HepG2 (cell line): ENCODE data around the gene TP73. TPM values are rescaled to one million over a fixed set of nuclear protein-coding genes. Genes with fewer than 3 reads are reported as not detected.
A peak's percentile ranks its signal among the peaks of the same experiment; 100 is the strongest.

Experiments
- ETV5 ChIP-seq: IDR thresholded peaks from 2 replicates; pipeline ENCODE4 v1.6.1; 2018; ENCODE audit warnings: missing biosample characterization, missing genetic modification reagents, inconsistent platforms, borderline replicate concordance
- KDM5B ChIP-seq: sonication (generic); formaldehyde crosslinking; IDR thresholded peaks from 2 replicates; pipeline ENCODE4 v1.4.0; 2020; ENCODE audit warnings: missing genetic modification reagents, mild to moderate bottlenecking, borderline replicate concordance
- KDM6A ChIP-seq: IDR thresholded peaks from 2 replicates; pipeline ENCODE4 v1.6.1; 2016; ENCODE audit warnings: low read depth
- PCBP2 ChIP-seq: fragments of 200-400 bp; formaldehyde crosslinking; optimal IDR thresholded peaks from 2 replicates; pipeline ENCODE3; 2018; ENCODE audit warnings: low read length, low read depth; ENCODE audit not compliant: poor library complexity, severe bottlenecking
- SALL1 ChIP-seq: sonication (generic); formaldehyde crosslinking; IDR thresholded peaks from 2 replicates; pipeline ENCODE4 v1.8.0; 2022; ENCODE audit warnings: mild to moderate bottlenecking, missing genetic modification reagents
- STAT5B ChIP-seq: sonication (generic); formaldehyde crosslinking; IDR thresholded peaks from 2 replicates; pipeline ENCODE4 v1.4.0; 2020; ENCODE audit warnings: missing genetic modification reagents
- ZKSCAN8 ChIP-seq: IDR thresholded peaks from 2 replicates; pipeline ENCODE4 v1.6.1; 2016; ENCODE audit warnings: borderline replicate concordance, missing genetic modification reagents, missing compliant biosample characterization
- polyA plus RNA-seq, 8 experiments: library from polyadenylated mRNA; depleted of rRNA in 3 of 8; stranded (reverse) in 7 of 8; unstranded in 1 of 8; fragments of >200 nt; fragmentation: Illumina TruSeq in 4 of 8; extraction: Trizol in 4 of 8; gene quantifications; 2 replicates each; pipeline versions ENCODE4 v1.2.1 to v1.2.3, GENCODE V29; 2011 to 2016; ENCODE audit warnings: low read depth in 4 of 8, missing spikeins in 1 of 8, mixed read lengths in 1 of 8; ENCODE audit not compliant: insufficient read depth in 1 of 8
- total RNA-seq, 5 experiments: library from RNA; depleted of rRNA; stranded (reverse); fragments of >200 nt; fragmentation: Illumina TruSeq; extraction: Trizol; gene quantifications; 2 replicates each; pipeline ENCODE4 v1.2.3, GENCODE V29; 2016; ENCODE audit warnings: low read depth in 1 of 5
- TF ChIP-seq, protein P1 (sequence below): sonication (generic); formaldehyde crosslinking; IDR thresholded peaks from 2 replicates; pipeline ENCODE4 v1.4.0; 2020; ENCODE audit warnings: missing genetic modification reagents
- TF ChIP-seq, protein P2 (sequence below): sonication (generic); formaldehyde crosslinking; IDR thresholded peaks from 2 replicates; pipeline ENCODE4 v1.8.0; 2022; ENCODE audit warnings: low read depth, missing genetic modification reagents
- TF ChIP-seq, protein P3 (sequence below): sonication (generic); formaldehyde crosslinking; IDR thresholded peaks from 2 replicates; pipeline ENCODE4 v1.4.0; 2020; ENCODE audit warnings: low read depth, mild to moderate bottlenecking, missing genetic modification reagents
- TF ChIP-seq, protein P4 (sequence below): IDR thresholded peaks from 2 replicates; pipeline ENCODE4 v1.6.1; 2016; ENCODE audit warnings: low read depth, missing genetic modification reagents, missing compliant biosample characterization
- TF ChIP-seq, protein P5 (sequence below): IDR thresholded peaks from 2 replicates; pipeline ENCODE4 v1.6.1; 2018; ENCODE audit warnings: missing genetic modification reagents

TP73 gene
- total and polyA plus RNA-seq, 2 of the 13 experiments (the other 11 are each of a cell fraction or from before 2014, with no cell fraction given) = 0.49 to 1.1 TPM

DNA sequence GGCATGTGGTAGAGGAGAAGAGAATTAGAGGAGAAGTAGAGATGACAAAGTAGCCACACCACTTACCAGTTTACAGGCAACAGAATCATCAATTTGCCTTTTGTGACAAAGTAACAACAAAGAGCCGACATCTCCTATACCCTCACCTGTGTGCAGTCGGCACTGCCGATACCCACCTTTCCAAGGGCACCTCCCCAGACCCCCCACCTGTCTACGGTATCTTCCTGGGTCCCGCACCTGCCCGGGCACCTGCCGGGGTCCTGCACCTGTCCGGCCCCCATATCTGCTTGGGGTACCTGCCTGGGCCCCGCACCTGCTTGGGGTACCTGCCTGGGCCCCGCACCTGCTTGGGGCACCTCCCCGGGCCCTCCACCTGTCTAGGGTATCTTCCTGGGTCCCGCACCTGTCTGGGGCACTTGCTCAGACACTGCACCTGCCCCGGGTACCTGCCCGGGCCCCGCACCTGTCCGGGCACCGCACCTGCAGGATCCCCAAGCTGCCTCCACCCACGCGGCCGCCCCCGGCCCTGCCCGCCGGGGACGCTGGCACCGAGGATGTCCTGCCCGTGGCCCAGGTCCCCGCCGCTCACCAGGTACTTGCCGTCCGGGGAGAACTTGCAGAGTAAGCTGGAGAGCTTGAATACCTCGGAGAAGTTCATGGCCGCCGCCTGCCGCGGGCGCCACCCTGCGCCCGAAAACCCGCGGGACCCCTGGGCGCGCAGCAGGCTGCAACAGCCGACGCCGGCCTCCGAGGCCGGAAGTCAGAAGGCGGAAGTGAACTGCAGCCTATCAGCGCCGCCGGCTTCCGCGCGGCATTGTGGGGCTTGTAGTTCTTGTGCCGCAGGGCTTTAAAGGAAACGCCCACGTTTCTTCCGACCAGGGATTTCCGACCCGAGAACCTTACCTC is 2.7 kb upstream of the TP73 start, which contains the start of gene WRAP73 (continued):
- TF ChIP-seq, protein P1, sequence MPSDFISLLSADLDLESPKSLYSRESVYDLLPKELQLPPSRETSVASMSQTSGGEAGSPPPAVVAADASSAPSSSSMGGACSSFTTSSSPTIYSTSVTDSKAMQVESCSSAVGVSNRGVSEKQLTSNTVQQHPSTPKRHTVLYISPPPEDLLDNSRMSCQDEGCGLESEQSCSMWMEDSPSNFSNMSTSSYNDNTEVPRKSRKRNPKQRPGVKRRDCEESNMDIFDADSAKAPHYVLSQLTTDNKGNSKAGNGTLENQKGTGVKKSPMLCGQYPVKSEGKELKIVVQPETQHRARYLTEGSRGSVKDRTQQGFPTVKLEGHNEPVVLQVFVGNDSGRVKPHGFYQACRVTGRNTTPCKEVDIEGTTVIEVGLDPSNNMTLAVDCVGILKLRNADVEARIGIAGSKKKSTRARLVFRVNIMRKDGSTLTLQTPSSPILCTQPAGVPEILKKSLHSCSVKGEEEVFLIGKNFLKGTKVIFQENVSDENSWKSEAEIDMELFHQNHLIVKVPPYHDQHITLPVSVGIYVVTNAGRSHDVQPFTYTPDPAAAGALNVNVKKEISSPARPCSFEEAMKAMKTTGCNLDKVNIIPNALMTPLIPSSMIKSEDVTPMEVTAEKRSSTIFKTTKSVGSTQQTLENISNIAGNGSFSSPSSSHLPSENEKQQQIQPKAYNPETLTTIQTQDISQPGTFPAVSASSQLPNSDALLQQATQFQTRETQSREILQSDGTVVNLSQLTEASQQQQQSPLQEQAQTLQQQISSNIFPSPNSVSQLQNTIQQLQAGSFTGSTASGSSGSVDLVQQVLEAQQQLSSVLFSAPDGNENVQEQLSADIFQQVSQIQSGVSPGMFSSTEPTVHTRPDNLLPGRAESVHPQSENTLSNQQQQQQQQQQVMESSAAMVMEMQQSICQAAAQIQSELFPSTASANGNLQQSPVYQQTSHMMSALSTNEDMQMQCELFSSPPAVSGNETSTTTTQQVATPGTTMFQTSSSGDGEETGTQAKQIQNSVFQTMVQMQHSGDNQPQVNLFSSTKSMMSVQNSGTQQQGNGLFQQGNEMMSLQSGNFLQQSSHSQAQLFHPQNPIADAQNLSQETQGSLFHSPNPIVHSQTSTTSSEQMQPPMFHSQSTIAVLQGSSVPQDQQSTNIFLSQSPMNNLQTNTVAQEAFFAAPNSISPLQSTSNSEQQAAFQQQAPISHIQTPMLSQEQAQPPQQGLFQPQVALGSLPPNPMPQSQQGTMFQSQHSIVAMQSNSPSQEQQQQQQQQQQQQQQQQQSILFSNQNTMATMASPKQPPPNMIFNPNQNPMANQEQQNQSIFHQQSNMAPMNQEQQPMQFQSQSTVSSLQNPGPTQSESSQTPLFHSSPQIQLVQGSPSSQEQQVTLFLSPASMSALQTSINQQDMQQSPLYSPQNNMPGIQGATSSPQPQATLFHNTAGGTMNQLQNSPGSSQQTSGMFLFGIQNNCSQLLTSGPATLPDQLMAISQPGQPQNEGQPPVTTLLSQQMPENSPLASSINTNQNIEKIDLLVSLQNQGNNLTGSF = no peak
- TF ChIP-seq SALL1 (CRISPR knock-in tag) (peak; percentile 47), PCBP2 (no peak), STAT5B (CRISPR knock-in tag) (no peak), KDM6A (no peak), ZKSCAN8 (CRISPR knock-in tag) (no peak), KDM5B (peak; percentile 78; the same call in 1 of the 2 replicates), ETV5 (CRISPR knock-in tag) (no peak; the same call in 1 of the 2 replicates)
- TF ChIP-seq, protein P2, sequence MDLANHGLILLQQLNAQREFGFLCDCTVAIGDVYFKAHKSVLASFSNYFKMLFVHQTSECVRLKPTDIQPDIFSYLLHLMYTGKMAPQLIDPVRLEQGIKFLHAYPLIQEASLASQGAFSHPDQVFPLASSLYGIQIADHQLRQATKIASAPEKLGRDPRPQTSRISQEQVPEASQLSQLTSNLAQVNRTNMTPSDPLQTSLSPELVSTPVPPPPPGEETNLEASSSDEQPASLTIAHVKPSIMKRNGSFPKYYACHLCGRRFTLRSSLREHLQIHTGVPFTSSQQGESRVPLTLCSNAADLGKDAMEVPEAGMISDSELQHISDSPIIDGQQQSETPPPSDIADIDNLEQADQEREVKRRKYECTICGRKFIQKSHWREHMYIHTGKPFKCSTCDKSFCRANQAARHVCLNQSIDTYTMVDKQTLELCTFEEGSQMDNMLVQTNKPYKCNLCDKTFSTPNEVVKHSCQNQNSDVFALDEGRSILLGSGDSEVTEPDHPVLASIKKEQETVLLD (CRISPR knock-in tag) = no peak
- TF ChIP-seq, protein P3, sequence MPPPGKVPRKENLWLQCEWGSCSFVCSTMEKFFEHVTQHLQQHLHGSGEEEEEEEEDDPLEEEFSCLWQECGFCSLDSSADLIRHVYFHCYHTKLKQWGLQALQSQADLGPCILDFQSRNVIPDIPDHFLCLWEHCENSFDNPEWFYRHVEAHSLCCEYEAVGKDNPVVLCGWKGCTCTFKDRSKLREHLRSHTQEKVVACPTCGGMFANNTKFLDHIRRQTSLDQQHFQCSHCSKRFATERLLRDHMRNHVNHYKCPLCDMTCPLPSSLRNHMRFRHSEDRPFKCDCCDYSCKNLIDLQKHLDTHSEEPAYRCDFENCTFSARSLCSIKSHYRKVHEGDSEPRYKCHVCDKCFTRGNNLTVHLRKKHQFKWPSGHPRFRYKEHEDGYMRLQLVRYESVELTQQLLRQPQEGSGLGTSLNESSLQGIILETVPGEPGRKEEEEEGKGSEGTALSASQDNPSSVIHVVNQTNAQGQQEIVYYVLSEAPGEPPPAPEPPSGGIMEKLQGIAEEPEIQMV (CRISPR knock-in tag) = no peak
- TF ChIP-seq, protein P4, sequence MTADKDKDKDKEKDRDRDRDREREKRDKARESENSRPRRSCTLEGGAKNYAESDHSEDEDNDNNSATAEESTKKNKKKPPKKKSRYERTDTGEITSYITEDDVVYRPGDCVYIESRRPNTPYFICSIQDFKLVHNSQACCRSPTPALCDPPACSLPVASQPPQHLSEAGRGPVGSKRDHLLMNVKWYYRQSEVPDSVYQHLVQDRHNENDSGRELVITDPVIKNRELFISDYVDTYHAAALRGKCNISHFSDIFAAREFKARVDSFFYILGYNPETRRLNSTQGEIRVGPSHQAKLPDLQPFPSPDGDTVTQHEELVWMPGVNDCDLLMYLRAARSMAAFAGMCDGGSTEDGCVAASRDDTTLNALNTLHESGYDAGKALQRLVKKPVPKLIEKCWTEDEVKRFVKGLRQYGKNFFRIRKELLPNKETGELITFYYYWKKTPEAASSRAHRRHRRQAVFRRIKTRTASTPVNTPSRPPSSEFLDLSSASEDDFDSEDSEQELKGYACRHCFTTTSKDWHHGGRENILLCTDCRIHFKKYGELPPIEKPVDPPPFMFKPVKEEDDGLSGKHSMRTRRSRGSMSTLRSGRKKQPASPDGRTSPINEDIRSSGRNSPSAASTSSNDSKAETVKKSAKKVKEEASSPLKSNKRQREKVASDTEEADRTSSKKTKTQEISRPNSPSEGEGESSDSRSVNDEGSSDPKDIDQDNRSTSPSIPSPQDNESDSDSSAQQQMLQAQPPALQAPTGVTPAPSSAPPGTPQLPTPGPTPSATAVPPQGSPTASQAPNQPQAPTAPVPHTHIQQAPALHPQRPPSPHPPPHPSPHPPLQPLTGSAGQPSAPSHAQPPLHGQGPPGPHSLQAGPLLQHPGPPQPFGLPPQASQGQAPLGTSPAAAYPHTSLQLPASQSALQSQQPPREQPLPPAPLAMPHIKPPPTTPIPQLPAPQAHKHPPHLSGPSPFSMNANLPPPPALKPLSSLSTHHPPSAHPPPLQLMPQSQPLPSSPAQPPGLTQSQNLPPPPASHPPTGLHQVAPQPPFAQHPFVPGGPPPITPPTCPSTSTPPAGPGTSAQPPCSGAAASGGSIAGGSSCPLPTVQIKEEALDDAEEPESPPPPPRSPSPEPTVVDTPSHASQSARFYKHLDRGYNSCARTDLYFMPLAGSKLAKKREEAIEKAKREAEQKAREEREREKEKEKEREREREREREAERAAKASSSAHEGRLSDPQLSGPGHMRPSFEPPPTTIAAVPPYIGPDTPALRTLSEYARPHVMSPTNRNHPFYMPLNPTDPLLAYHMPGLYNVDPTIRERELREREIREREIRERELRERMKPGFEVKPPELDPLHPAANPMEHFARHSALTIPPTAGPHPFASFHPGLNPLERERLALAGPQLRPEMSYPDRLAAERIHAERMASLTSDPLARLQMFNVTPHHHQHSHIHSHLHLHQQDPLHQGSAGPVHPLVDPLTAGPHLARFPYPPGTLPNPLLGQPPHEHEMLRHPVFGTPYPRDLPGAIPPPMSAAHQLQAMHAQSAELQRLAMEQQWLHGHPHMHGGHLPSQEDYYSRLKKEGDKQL (CRISPR knock-in tag) = no peak
- TF ChIP-seq, protein P5, sequence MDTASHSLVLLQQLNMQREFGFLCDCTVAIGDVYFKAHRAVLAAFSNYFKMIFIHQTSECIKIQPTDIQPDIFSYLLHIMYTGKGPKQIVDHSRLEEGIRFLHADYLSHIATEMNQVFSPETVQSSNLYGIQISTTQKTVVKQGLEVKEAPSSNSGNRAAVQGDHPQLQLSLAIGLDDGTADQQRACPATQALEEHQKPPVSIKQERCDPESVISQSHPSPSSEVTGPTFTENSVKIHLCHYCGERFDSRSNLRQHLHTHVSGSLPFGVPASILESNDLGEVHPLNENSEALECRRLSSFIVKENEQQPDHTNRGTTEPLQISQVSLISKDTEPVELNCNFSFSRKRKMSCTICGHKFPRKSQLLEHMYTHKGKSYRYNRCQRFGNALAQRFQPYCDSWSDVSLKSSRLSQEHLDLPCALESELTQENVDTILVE (CRISPR knock-in tag) = no peak
